GM19372 (cell line): ENCODE data around the gene PSMD1.
"Not testable (repeated sequence)": the region's sequence is repeated elsewhere in the genome, so short reads cannot be mapped to it uniquely, and the experiment has no call there.

ENCODE experiments used
- ATAC-seq: cut with Tn5 transposase; IDR thresholded peaks from one replicate; pipeline ENCODE4 v1.9.1; 2021; ENCODE audit warnings: mild to moderate bottlenecking, low read depth, moderate library complexity; ENCODE audit not compliant: unreplicated experiment

The PSMD1 gene

DNA sequence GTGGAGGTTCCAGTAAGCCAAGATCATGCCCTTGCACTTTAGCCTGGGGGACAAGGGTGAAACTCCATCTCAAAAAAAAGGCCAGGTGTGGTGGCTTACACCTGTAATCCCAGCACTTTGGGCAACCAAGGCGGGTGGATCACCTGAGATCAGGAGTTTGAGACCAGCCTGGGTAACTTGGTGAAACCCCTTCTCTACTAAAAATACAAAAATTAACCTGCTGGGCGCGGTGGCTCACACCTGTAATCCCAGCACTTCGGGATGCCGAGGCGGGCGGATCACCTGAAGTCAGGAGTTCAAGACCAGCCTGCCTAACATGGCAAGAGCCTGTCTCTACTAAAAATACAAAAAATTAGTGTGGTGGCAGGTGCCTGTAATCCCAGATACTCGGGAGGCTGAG lies 84.1 kb downstream of the PSMD1 start:
- not testable (repeated sequence) for ATAC-seq

DNA sequence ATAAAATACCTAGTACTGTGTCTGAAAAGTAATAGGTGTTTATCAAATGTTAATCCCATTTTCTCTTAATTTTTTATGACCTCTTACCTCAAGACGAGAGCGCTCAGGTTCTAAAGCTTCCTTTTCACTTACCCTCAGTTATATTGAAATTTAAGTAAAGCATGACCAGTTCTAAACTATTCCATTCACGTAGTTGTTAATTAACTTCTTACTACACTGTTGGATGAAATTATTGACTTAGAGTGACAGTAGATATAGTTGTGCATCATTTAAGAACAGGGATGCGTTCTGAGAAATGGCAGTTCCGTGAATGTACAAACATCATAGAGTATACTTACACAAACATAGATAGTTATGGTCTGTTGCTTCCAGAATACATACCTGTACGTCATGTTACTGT lies 88.2 kb downstream of the PSMD1 start:
- no peak for ATAC-seq

DNA sequence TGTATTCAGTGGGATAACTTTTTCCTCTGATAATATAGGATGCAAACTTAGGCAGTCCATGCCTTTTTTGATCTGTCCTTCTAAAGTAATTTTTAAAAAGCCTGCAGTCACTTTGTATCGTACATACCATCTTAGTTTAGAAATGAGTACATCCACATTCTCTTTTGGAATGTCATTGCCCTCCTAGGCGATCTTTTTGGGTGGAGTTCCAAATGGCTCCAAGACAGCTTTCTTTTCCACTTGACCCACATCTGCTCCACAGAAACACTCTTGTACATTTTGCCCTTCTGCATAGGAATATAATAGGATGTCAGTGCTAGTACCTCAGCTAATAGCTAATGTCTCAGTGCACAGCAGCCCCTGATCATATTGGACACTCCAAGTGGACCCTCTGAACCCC lies 90.0 kb downstream of the PSMD1 start:
- ATAC-seq: no peak

DNA sequence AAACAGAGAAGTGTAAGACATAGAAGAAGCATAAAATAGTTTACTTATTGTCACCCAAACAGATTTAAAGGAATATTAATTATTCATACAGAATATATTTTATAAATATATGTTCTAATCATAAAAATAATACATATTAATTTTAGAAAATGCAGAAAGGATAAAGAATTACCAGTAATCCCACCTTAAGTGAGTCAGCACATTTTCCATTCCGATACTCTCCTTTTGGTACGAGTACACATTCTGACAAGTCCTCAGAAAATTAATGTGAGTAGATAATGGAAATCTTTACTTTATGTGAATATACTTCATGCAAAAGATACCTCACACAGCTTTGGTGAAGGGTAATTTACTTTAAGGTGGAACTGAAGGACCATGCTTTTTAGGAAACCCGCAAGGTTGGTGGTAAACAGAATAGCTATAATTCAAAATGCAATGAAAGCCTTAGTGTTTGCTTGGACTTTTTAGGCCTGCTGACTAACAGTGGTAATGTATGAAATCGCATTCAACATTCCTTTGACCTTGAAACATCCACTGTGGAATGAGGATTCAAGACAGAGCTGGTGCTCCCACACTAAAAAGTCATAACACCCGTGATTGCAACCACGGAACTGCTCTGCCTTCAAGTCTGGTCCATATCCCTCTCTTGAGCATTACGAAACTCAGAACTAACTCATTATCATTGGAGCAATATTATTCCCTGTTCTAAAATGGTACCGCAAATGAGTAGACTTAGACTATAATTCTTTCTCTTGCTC lies 96.3 kb downstream of the PSMD1 start:
- ATAC-seq: no peak

DNA sequence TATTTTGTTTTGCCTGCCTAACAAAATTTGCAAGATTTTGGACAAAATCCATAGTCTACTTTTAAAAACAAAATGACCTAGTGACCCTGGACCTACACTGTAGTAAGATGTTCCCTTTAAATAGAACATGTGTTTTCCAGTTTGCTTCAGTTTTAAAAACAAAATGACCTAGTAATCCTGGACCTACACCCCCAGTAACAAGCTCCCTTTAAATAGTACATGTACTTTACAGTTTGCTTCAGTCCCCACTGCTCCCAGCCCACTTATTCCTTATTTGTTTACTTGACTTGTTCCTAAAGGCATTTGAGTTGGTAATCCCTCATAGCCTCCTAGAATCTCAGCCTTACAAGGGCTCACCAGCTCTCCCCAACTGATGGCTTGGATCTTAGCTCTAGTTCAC lies 102.6 kb downstream of the PSMD1 start:
- no peak for ATAC-seq

DNA sequence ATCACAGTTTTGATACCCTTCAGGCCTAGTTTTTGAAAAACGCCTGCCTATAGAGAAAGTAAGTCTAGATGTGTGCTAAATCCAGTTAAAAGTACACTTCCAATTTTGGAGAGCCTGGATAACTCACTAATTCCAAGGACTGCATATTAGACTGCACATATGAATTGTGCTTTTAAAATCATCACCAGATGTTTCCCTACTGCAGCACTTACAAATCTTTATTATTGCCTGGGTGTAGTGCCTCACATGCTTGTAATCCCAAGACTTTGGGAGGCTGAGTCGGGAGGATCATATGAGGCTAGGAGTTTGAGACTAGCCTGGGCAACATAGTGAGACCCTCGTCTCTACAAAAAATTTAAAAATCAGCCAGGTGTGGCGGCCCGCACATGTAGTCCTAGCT lies 104.0 kb downstream of the PSMD1 start:
- no peak for ATAC-seq

DNA sequence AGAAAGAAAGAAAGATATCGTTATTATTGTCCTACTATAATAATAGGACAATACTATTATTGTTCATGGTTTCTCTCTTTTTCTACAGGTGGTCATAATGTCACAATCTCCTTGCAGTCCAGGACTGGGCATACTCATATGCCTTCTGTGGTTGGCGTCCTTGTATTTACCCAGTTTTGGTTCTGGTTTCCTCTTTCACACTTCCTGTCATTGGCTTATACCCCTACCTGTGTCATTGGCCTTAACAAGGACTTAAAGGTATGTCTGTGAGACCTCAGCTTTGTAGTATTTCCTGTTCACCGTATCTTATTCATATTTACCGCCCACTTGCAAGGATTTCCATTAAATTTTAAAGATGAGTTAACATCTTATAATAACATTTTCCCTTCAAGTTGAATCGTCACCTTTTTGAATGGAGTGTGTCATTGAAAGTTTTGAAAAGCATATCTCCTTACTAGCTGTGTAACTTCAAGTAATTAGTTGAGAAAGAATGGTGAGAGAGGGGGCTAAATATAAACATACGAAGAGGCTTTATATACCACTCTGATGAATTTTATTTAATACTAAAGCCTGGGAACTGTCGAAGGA lies 104.7 kb downstream of the PSMD1 start:
- no peak for ATAC-seq

DNA sequence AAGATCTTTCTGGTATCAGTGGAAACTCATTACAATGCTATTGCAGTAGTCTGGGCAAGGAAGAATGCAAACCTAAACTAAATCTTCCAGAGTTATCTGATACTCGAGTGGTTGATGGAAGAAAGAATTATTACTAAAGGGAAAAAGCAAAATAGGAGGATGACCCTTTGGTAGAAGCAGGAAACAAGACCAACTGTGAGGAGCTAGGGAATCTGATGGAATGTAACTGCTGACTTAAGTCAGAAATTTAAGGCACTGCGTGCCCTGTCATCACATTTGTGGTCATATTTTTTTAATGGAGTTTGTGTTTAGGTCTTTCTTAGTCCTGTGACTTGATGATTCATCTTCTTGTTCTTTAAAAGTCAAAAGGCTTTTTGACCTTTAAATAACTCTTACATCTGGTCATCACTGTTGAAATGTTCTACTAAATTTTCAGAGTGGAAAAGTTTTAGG lies 105.2 kb downstream of the PSMD1 start:
- ATAC-seq: no peak

DNA sequence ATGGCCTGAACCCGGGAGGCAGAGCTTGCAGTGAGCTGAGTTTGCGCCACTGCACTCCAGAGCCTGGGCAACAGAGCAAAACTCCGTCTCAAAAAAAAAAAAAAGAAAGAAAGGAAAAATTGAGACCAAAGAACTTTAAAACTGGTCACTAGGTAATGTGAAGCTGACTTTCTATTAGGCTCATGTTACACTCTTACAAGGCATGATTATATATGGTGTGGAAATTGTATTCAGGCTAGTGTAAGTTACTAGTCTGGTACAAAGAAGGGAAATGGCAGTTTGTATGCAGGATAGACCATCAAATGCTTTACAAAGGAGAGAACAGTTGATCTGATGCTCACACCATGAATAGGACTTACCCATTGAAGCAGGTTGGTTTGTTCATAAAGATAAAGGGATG lies 106.3 kb downstream of the PSMD1 start:
- no peak for ATAC-seq

DNA sequence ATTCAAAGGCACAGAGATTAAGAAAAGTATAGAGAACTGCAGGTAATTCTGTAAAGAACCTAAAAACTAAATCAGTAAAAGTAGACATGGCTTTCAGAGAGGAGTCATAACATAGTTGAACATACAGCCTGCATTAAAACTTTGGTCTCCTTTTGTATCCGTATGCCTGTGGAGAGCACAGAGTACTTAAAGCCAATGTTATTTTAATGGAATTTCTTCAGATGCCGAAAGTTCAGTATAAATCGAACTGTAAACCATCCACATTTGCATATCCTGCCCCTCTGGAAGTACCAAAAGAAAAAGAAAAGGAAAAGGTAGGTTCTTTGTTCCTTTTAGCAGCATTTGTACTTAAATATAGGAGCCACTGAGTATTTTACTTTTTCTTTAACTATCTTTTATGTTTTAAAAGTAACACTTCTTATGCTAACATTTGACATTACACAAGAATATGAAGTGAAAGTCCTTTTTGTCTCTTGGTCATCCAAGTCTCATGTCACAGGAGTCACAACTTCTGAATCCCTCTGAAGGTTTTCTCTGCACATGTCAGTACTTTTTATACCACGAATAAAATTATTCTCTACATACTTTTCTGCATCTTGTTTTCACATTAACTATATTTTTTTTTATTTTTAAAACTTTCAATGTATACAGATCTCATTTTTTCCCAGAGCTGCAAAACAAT lies 106.9 kb downstream of the PSMD1 start:
- no peak for ATAC-seq

DNA sequence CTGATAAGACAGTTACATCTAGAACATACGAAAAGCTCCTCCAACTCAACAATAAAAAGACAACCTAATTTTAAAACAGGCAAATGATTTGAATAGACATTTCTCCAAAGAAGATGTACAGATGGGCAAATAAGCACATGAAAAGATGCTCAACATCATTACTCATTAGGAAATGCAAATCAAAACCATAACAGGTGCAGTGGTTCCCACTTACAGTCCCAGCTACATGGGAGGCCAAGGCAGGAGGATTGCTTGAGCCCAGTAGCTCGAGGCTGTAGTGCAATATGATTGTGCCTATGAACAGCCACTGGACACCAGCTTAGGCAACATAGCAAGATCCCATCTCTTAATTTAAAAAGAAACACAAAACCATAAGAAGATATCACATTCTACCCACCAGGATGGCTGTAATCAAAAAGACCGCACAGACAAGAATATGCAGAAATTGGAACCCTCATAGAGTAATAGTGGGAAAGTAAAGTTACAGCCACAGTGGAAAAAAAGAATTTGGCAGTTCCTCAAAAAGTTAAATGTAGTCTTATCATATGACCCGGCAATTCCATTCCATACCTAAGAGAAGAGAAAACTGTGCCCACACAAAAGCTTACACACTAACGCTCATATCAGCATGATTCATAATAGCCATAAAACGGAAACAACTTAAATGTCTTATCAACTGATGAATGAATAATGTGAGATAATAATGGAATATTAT lies 111.2 kb downstream of the PSMD1 start:
- ATAC-seq: no peak

DNA sequence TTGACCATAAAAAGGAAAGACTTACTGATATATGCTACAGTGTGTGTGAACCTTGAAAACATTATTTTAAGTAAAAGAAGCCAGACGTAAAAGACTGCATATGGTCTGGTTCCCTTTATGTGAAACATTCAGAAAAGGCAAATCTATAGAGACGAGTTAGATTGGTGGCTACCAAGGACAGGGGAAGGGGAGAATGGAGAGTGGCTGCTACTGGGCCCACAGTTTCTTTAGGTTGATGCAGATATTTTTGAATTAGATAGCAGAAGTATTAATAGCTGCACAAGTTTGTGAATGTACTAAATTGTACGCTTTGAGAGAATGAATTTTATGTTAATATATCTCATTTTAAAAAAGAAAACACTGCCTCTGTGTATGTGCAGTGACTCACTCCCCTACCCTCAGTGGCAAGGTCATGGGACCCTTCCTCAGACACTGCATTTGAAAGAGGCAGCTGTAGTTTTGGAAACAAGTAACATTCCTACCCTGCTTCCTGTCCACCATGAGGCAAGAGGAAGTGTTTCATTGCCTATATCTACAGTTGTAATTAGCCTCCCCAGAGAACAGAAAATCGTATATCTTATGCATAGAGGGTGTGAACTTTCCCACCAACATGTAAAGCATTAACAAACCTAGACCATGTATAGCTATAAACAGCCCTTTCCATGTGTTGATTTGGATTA lies 111.9 kb downstream of the PSMD1 start:
- no peak for ATAC-seq

DNA sequence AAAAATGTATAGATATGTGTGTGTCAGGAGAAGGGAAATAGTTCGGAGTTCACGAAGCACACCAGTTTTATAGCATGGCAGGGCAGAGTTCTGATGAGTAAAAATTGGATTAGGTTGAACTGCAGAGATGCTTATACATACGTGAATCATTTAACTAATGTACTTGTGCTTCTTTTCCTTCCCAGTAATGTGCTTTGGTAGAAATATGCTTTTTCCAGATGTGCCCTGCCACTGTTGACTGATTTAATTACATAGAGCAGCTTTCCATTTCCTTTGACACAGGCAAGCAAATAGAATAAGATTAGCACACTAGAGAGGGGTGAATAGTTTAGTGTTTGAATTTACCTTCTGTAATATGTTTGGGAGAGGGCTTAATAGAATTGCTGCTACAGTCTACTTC lies 112.8 kb downstream of the PSMD1 start:
- ATAC-seq: no peak

DNA sequence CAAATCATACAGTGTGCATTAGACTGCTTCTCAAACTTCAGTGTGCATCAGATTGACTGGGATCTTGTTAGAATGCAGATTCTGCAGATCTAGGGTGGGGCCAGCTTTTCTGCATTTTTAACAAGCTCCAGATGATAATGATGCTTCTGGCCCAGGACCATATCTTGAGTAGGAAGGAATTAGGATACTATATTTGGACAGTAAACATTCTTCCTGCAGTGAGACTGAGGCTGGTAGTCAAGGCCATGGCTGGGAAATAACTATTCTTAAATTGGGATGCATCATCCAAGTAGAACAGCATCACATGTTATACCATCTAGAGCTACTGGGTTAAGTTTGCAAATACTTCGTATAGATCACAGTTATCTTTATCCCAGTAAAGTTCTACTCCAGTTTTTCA lies 113.4 kb downstream of the PSMD1 start:
- no peak for ATAC-seq

DNA sequence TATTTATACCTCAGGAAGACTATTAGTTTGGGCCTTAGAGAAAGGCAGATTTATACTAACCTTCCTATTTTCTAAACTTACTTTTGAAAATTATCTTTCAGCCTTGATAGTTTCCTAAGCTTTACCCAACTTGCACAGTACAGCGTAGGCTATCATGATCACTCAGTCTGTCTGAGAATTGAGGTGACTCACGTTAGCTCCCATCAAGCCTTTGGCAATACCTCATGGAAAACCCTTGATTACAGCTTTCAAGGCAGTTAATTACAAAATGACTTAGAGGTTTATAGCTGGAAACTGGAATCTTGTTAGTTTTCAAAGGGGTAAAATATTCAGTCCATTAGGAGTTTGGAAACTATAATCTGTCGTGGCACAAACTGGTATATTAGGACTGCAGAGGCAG lies 115.4 kb downstream of the PSMD1 start:
- ATAC-seq: no peak

DNA sequence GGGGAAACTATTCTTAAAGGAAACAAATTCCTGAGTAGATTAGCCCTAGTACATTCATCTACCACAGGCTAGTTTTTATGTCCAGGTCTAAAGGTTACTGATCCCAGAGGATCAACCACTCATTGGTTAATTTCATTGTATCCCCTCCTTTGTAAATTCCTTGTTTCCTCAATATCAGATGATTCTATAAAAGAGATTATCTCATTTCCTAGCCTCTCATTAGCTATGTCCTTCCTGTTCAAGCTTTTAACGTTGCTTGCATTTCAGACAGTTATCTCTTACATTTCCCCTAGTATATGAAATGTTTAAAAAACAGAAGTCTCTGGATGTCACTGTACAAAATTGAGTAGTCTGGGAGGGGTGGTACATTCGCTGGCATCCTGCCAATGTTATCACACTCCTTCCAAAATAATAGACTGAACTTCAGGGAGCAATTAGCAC lies 117.6 kb downstream of the PSMD1 start:
- no peak for ATAC-seq

DNA sequence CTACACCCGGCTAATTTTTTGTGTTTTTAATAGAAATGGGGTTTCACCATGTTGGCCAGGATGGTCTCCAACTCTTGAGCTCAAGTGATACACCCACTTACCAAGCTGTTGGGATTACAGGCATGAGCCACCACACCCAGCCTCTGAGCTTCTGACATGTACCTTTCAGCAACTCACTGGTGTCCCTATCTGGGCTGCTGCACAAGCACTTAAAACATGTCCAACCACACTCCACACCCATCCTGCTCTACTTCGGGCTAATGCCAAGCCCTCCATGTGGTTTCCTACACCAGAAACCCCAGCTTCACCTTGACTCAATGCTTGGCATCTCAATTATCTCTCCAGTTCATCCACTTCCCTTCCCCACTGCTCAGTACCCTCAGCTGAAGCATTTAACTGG lies 119.4 kb downstream of the PSMD1 start:
- no peak for ATAC-seq

DNA sequence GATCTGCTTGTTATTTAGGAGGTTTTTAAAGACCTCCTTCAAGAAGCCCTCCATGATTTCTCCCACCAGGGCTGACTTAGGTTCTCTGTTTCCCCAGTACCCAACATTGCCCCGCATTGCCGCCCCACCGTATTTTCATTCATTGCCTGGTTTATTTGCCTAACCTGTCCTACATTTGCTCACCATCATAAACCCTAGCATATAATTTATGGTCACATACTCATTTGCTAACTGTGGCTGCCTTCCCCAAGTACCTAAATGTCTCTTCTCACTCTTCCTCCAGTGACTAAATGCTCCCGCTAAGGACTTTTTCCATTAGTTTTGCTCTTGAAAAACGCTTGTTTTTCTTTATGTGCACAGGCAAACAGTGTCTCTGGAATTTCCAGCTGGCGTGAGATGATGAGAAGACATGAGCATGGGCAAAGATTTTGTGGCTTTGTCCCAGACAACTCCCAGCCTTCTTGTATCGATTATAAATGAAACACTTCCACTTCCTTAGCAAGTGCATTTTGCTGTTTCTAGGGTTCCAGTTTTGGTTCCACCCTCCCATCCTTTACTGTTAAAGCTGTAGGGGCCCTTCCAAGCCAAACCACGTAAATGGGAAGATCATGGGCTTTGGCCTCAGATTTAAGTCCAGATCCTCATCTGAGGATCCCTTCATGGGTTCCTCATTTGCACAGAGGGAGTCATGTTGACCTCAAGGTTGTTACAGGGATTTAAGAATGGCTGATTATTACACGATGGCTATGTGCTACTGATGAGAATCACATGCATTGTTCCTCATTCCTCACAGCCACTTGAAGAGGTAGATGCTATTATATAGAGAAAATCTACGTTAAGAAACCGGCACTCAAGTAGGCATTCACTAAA lies 120.7 kb downstream of the PSMD1 start:
- no peak for ATAC-seq

DNA sequence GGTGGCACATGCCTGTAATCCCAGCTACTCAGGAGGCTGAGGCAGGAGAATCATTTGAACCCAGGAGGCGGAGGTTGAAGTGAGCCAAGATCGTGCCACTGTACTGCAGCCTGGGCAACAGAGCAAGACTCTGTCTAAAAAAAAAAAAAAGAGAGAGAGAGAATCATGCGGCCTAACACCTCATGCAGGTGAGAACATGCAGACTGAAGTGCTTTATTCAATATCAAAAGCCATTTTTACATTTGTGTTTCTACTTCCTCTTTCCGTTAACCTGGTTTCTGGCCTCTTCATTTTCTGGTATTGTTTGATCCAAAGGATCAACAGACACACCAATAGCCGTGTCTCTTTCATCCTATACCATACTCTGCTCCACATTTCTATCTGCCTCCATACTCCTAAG lies 122.1 kb downstream of the PSMD1 start:
- not testable (repeated sequence) for ATAC-seq
